GM08714 (cell line): Measurements from ENCODE around the gene ALG1L2.
"Not testable (repeated sequence)": the region's sequence is repeated elsewhere in the genome, so short reads cannot be mapped to it uniquely, and the experiment has no call there.

Source experiments
- H3K4me3 ChIP-seq: fragments of 200-500 bp; sonication (Bioruptor generic); 2 replicates; pipeline ENCODE4 v1.5.1; 2014; ENCODE audit warnings: mild to moderate bottlenecking, low read length, inconsistent platforms
- ZNF274 ChIP-seq: IDR thresholded peaks from 2 replicates; pipeline ENCODE4 v1.6.1; 2012; ENCODE audit warnings: mild to moderate bottlenecking, low read depth, low read length

Gene ALG1L2

DNA sequence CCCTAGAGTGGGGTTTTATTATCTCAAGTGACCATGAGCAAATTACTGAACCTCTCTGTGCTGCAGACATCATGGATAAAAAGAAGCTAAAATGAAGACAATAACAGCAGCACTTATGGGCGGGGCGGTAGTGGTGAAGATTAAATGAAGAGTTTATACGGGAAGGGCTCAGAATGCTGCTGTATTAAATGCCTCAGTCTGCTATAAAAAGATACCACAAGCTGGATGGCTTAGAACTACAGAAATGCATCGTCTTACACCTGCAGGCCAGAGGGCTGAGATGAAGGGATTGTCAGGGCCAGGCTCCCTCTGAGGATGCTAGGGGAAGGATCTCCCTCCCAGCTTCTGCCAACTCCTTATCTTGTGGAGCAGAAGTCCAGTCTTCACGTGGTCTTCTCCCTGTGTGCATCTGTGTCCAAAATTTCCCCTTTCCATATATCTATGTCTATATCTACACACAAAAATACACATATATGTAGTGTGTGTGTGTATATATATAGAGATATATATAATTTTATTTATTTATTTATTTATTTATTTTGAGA lies 2.9 kb downstream of the ALG1L2 start:
- no peak overlapping the region for H3K4me3 ChIP-seq
- TF ChIP-seq ZNF274, result no peak

DNA sequence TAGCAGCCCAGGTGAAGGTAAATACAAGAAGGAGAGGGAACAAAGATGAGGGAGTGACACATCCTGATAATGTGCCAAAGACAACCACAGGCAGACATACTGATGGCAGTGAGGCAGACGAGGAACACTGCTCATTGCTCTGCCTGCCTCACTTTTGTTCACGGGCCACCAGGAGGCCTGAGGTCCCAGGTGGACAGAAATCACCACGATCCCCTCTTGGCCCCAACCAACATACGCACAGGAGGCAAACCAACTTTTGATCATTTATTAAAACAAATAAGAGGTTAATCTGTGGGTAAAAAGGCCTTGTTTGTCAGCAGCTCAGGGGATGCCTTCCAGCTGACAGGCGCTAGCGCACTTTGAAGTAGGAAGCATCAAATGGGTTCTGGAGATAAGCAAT lies 4.2 kb downstream of the ALG1L2 start:
- no peak for TF ChIP-seq ZNF274
- H3K4me3 ChIP-seq, result no peak overlapping the region

DNA sequence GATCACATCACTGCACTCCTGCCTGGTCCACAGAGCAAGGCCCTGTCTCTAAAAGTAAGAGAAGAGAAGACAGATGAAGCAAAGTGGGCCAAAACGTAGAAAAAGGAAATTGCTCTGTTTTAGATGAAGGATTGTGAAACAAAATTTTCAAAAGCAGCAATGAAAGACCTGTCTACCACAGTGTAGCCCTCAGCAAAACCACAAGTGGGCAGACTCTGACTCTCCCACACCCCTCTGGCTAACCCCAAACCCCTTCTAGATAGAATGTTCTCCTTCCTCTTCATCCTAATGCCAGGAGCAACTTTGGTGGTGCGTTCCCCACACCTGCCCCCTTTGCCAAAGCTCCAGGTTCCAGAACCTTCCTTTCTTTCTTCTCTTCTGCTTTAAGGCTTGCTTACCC lies 5.0 kb downstream of the ALG1L2 start:
- not testable (repeated sequence) for H3K4me3 ChIP-seq

GRCh38 chr3:130088061-130088460 lies 6.4 kb downstream of the ALG1L2 start:
- H3K4me3 ChIP-seq, result no peak overlapping the region
- TF ChIP-seq ZNF274, result no peak

- H3K4me3 ChIP-seq, result not testable (repeated sequence)
These were observed 9.1 kb downstream of the ALG1L2 start for GRCh38 chr3:130090681-130091080.

DNA sequence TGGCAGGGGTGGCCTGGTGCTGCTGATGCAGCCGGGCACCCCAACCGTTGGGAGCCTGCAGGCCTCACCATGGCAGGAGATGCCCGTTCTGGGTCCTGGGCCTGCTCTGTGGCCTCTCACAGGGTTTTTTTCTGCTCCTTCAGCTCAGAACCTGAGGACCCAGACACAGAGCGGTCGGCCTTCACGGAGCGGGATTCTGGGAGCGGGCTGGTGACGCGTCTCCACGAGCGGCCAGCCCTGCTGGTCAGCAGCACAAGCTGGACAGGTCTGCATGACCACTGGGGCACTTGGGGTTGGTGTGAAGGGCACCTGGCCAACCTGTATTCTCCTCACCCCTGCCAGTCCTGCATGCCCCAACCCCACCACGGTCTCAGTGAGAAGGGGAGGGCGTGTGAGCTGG lies 10.3 kb downstream of the ALG1L2 start:
- H3K4me3 ChIP-seq, result no peak overlapping the region
- TF ChIP-seq ZNF274, result no peak

GRCh38 chr3:130093741-130094391 lies 12.2 kb downstream of the ALG1L2 start:
- peak overlapping the region; percentile 8; the same call in 1 of the 2 replicates for H3K4me3 ChIP-seq
- no peak for TF ChIP-seq ZNF274

DNA sequence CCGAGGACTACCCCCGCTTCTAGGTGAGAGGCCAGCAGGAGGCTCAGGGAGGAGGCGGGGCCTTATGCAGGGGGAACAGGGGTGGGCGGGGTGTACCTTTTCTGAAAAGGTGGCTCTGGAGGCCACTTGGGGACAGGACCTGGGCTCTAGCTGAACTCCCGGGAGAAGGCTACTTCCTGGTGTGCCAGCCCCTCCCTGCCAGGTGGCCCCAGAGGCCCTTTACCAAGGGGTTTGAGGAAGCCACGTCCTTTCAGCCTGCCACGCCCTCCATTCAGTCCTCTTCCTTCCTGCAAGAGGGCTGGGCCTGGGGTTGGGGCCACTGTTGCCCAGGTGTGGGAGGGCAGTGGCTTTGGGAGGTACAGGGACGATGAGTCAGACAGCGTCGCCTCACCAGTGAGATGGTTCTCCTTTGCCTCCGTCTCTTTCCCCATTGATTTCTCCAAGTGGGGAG lies 12.9 kb downstream of the ALG1L2 start:
- H3K4me3 ChIP-seq, result not testable (repeated sequence)

DNA sequence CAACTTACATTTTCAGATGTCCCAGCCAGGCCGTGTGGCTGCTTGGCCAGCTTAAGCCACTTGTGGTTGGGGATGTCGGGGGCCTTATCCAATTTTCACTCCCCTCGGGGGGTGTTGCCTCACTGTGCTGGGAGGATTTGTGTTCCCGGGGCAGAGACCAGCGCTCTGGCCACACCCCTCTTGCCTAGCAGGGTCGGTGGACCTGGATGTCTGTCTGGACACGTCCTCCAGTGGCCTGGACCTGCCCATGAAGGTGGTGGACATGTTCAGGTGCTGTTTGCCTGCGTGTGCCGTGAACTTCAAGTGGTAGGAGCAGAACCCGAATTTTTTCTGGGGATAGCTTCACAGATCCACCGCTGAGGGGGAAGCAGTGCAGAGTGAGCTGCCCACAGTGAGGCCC lies 14.2 kb downstream of the ALG1L2 start:
- H3K4me3 ChIP-seq, result not testable (repeated sequence)

GRCh38 chr3:130097096-130097495 lies 15.5 kb downstream of the ALG1L2 start:
- H3K4me3 ChIP-seq, result not testable (repeated sequence)

DNA sequence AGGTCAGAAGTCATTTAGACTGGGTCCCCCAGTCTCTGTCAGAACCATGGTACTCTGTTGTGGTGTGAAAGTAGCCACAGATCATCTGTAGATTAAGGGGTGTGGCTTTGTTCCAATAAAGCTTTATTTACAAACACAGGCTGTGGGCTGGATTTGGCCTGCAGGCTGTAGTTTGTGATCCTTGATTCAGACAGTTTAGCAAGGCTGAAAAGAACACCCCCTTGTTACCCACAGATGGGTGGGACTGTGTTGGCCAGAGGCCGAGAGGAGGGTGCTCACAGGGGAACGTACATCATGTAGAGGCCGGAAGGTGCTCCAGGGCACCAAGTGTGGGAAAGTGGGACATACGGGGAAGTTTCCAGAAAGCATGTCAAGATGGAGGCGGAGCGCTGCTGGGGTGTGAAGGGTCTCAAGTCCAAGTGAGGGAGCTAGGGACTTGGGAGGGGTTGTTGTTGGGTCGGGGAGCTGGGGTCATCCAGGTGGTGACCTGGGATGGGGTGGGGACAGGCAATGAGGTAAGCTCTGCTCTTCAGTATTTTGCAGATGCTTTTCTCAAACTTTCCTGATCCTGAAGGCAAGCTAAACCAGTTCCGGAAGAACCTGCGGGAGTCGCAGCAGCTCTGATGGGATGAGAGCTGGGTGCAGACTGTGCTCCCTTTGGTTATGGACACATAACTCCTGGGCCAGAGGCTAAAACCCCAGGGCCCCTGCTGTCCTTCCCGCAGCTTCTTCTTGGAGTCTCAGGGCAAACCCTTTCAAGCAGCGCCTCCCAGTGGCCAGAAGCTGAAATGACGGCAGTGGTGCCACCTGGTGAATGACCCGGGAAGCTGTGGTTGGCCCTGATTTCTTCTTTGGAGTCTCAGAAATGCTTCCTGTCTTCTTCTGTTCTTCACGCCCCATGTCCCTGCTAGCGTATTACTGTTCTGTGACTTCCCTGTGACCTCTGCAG lies 16.3 kb downstream of the ALG1L2 start:
- not testable (repeated sequence) for H3K4me3 ChIP-seq

GRCh38 chr3:130098639-130099385 lies 17.2 kb downstream of the ALG1L2 start:
- not testable (repeated sequence) for H3K4me3 ChIP-seq

GRCh38 chr3:130102545-130102944 lies 20.9 kb downstream of the ALG1L2 start:
- H3K4me3 ChIP-seq, result not testable (repeated sequence)

GRCh38 chr3:130104191-130104590 lies 22.6 kb downstream of the ALG1L2 start:
- not testable (repeated sequence) for H3K4me3 ChIP-seq

DNA sequence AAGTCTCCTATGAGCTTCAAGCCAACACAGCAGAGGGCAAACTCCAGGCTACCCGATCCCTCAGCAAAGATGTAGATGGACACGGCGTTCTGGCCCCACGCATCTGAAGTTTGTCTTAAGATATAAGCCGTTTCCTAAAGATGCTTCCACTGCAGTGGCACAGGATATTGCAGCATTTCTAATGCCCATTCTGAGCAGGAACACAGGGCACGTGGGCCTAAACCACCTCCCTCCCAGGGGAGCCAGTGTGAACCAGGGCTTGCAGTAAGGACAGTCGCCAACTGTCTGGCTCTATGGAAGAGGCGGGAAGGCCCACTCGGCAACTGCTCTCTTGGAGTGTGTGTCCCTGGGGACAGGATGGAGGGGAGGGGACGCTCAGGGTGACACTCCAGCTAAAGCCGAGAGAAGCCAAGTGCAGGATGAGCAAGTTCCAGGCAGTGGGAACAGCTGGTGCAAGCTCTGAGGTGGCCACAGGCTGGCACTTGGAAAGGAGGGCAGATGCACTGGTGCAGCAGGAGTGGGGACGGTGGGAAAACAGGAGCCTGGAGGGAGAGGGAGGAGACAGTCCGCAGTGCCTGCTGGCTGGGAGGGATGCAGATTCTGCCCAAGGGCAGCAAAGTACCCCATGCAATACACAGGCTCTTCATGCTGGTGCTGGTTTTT lies 25.8 kb downstream of the ALG1L2 start:
- H3K4me3 ChIP-seq, result not testable (repeated sequence)

GRCh38 chr3:130108836-130109585 lies 27.4 kb downstream of the ALG1L2 start:
- not testable (repeated sequence) for H3K4me3 ChIP-seq

- peak overlapping the region; percentile 82 for H3K4me3 ChIP-seq
These were observed 28.9 kb downstream of the ALG1L2 start for GRCh38 chr3:130110386-130111169.
